Glutamatergic neuron (in vitro differentiated cells): ENCODE data around the gene EIF2AK3. TPM values are rescaled to one million over a fixed set of nuclear protein-coding genes. Genes with fewer than 3 reads are reported as not detected.

Source experiments
- DNase-seq: peaks from one replicate; pipeline ENCODE4 v3.0.0; 2022
- H3K27ac Mint-ChIP-seq: one replicate; pipeline ENCODE4 v1.8.0; 2020; ENCODE audit warnings: mild to moderate bottlenecking, mixed read lengths, inconsistent platforms; ENCODE audit not compliant: unreplicated experiment
- H3K27me3 Mint-ChIP-seq: one replicate; pipeline ENCODE4 v1.8.0; 2020; ENCODE audit warnings: mild to moderate bottlenecking, moderate library complexity, mixed read lengths, inconsistent platforms; ENCODE audit not compliant: unreplicated experiment
- H3K36me3 Mint-ChIP-seq: one replicate; pipeline ENCODE4 v1.8.0; 2020; ENCODE audit warnings: mild to moderate bottlenecking, mixed read lengths, inconsistent platforms; ENCODE audit not compliant: unreplicated experiment
- H3K4me1 Mint-ChIP-seq: one replicate; pipeline ENCODE4 v1.8.0; 2020; ENCODE audit warnings: mild to moderate bottlenecking, low read depth, mixed read lengths, inconsistent platforms; ENCODE audit not compliant: unreplicated experiment
- H3K4me3 Mint-ChIP-seq: one replicate; pipeline ENCODE4 v1.8.0; 2020; ENCODE audit warnings: mild to moderate bottlenecking, mixed read lengths, inconsistent platforms; ENCODE audit not compliant: unreplicated experiment
- H3K9me3 Mint-ChIP-seq: one replicate; pipeline ENCODE4 v1.8.0; 2020; ENCODE audit warnings: mild to moderate bottlenecking, moderate library complexity, mixed read lengths, inconsistent platforms; ENCODE audit not compliant: unreplicated experiment
- CTCF ChIP-seq: fragments of 200-600 bp; sonication (generic); IDR thresholded peaks from one replicate; pipeline ENCODE4 v1.5.0; 2021; ENCODE audit not compliant: partially characterized antibody, unreplicated experiment
- total RNA-seq: library from RNA; stranded (reverse); fragmentation: NEBNext Ultra II Directional; extraction: Animal tissue kit (Norgen Biotek cat#: 25700); gene quantifications from one replicate; pipeline ENCODE4 v1.2.1, GENCODE V29; 2021; ENCODE audit not compliant: unreplicated experiment

Gene EIF2AK3
- total RNA-seq, 1 donor from 2014 or later, result 129 TPM

- Mint-ChIP-seq H3K9me3 (peaks cover 3% of the 10 kb centered on the region), H3K4me3 (peak overlapping the region; percentile 69), H3K27ac (peak overlapping the region; percentile 89), H3K27me3 (no peaks in the 10 kb centered on the region), H3K36me3 (no peaks in the 10 kb centered on the region), H3K4me1 (peaks cover 68% of the 10 kb centered on the region)
- DNase-seq, result no peak
- TF ChIP-seq CTCF, result no peak
Measured at GRCh38 chr2:88602022-88602421, 25.2 kb downstream of the EIF2AK3 start.

- Mint-ChIP-seq H3K27me3 (no peaks in the 10 kb centered on the region), H3K36me3 (no peaks in the 10 kb centered on the region), H3K9me3 (peaks cover 4% of the 10 kb centered on the region), H3K27ac (peak overlapping the region; percentile 98), H3K4me1 (peaks cover 69% of the 10 kb centered on the region), H3K4me3 (peak overlapping the region; percentile 72)
- no peak for DNase-seq
- no peak for TF ChIP-seq CTCF
Measured at GRCh38 chr2:88601286-88601685, 26.0 kb downstream of the EIF2AK3 start.

GRCh38 chr2:88600038-88600465 is 27.2 kb downstream of the EIF2AK3 start:
- Mint-ChIP-seq H3K9me3 (peaks cover 5% of the 10 kb centered on the region), H3K27me3 (no peaks in the 10 kb centered on the region), H3K36me3 (no peaks in the 10 kb centered on the region), H3K4me1 (peaks cover 66% of the 10 kb centered on the region), H3K27ac (peak overlapping the region; percentile 98), H3K4me3 (peak overlapping the region; percentile 79)
- no peak for TF ChIP-seq CTCF
- no peak for DNase-seq

GRCh38 chr2:88599527-88599926 is 27.7 kb downstream of the EIF2AK3 start:
- H3K9me3 Mint-ChIP-seq, result peaks cover 5% of the 10 kb centered on the region

GRCh38 chr2:88597168-88597567 is 30.1 kb downstream of the EIF2AK3 start:
- Mint-ChIP-seq H3K36me3 (no peaks in the 10 kb centered on the region), H3K27ac (peak overlapping the region; percentile 48), H3K27me3 (no peaks in the 10 kb centered on the region), H3K4me3 (no peak overlapping the region), H3K4me1 (peaks cover 43% of the 10 kb centered on the region), H3K9me3 (peaks cover 5% of the 10 kb centered on the region)
- TF ChIP-seq CTCF, result no peak
- no peak for DNase-seq

More at GRCh38 chr2:88599527-88599926, 27.7 kb downstream of the EIF2AK3 start:
- Mint-ChIP-seq H3K4me3 (peak overlapping the region; percentile 70), H3K27ac (peak overlapping the region; percentile 98), H3K4me1 (peaks cover 61% of the 10 kb centered on the region), H3K36me3 (no peaks in the 10 kb centered on the region), H3K27me3 (no peaks in the 10 kb centered on the region)
- no peak for TF ChIP-seq CTCF
- DNase-seq, result no peak
